Stimulated activated CD4-positive, alpha-beta T cell treated with anti-CD3 and anti-CD28 coated beads, Interleukin-12 subunit alpha, Interleukin-12 subunit beta, amount 100 ng/mL, for 24 hours (primary cell): ENCODE measurements around the gene AP1M2.

Source experiments
- DNase-seq, 2 experiments: peaks; one replicate each; pipeline ENCODE4 v3.0.0-alpha.2; 2020; ENCODE audit warnings: low read depth in 2 of 2

Gene AP1M2

GRCh38 chr19:10587022-10587838, at the start of gene AP1M2:
TSS of gene AP1M2 (minus strand) at chr19:10587312. CDS start at chr19:10587231, 81 bp downstream.
- DNase-seq = no peak

- DNase-seq = no peak
Measured at GRCh38 chr19:10636304-10636972, 49.3 kb upstream of the AP1M2 start.

GRCh38 chr19:10634963-10635362, 47.9 kb upstream of the AP1M2 start:
- DNase-seq = no peak

- DNase-seq = no peak
Measured at GRCh38 chr19:10634430-10634829, 47.3 kb upstream of the AP1M2 start.

GRCh38 chr19:10631874-10632273, 44.8 kb upstream of the AP1M2 start:
- DNase-seq = no peak

GRCh38 chr19:10625762-10626138, 38.6 kb upstream of the AP1M2 start:
- DNase-seq = no peak

- no peak for DNase-seq
Measured at GRCh38 chr19:10625003-10625761, 38.1 kb upstream of the AP1M2 start, which contains the start of gene SLC44A2. TSS of gene SLC44A2 (plus strand) at chr19:10625553. CDS start at chr19:10625634, 81 bp downstream.

GRCh38 chr19:10624585-10624984, 37.5 kb upstream of the AP1M2 start:
- no peak for DNase-seq

GRCh38 chr19:10621966-10622365, 34.9 kb upstream of the AP1M2 start:
- no peak for DNase-seq

GRCh38 chr19:10620786-10621185, 33.7 kb upstream of the AP1M2 start:
- no peak for DNase-seq

GRCh38 chr19:10618846-10619245, 31.7 kb upstream of the AP1M2 start:
- DNase-seq = no peak

- DNase-seq = no peak
Measured at GRCh38 chr19:10617409-10618121, 30.5 kb upstream of the AP1M2 start.

- no peak for DNase-seq
Measured at GRCh38 chr19:10615429-10616023, 28.4 kb upstream of the AP1M2 start.

- no peak for DNase-seq
Measured at GRCh38 chr19:10612499-10613119, 25.5 kb upstream of the AP1M2 start.

GRCh38 chr19:10611907-10612306, 24.8 kb upstream of the AP1M2 start:
- no peak for DNase-seq

GRCh38 chr19:10604460-10604980, 17.4 kb upstream of the AP1M2 start:
- no peak for DNase-seq

GRCh38 chr19:10603873-10604459, 16.9 kb upstream of the AP1M2 start:
- DNase-seq = no peak

GRCh38 chr19:10603084-10603872, 16.2 kb upstream of the AP1M2 start:
- peak; percentile 50 to 63 for DNase-seq

GRCh38 chr19:10602330-10603083, 15.4 kb upstream of the AP1M2 start:
- DNase-seq = peak; percentile 78 to 87
